A549 (cell line): ENCODE measurements around the gene SRPRA. TPM values are rescaled to one million over a fixed set of nuclear protein-coding genes. Genes with fewer than 3 reads are reported as not detected.
A peak's percentile ranks its signal among the peaks of the same experiment; 100 is the strongest.

Experiments
- ATAC-seq, 2 experiments: fragments of 200-7000 bp in 1 of 2; fragments of >200 bp in 1 of 2; cut with Nextera tagmentation in 1 of 2; cut with Tn5 transposase in 1 of 2; 3 replicates each; pipeline versions ENCODE4 v1.8.0 to v1.9.1; 2018 to 2020; ENCODE audit warnings: mild to moderate bottlenecking in 1 of 2, moderate library complexity in 1 of 2
- CTCF ChIA-PET: fragments of 300-600 bp; sonication (Branson Sonifier 250); formaldehyde crosslinking; extraction: SDS; loops from one replicate; lab custom pipeline; 2021; ENCODE audit warnings: antibody characterized with exemption, inconsistent platforms; lab: Yijun Ruan, JAX
- POLR2A ChIA-PET: fragments of 350-600 bp; formaldehyde crosslinking; extraction: SDS; loops from one replicate; lab custom pipeline; 2021; ENCODE audit warnings: antibody characterized with exemption, inconsistent platforms; lab: Yijun Ruan, JAX
- DNase-seq, 2 experiments: peaks; one replicate each; pipeline versions ENCODE4 v3.0.0 to v3.0.0-alpha.2; 2011 to 2016; ENCODE audit warnings: low read depth in 1 of 2, low spot score in 1 of 2
- FAIRE-seq: peaks from 2 replicates; lab custom pipeline; 2011; peaks lifted over from hg19 to GRCh38; lab: Jason Lieb, UNC
- H3K27ac ChIP-seq, 2 experiments: fragments of >200 bp; sonication (Bioruptor Twin); formaldehyde crosslinking; 3 replicates each; pipeline ENCODE4 v1.5.1; 2016 to 2017
- H3K4me1 ChIP-seq: fragments of >200 bp; sonication (Bioruptor Twin); formaldehyde crosslinking; 3 replicates; pipeline ENCODE4 v1.6.1; 2016
- H3K4me2 ChIP-seq: fragments of >200 bp; sonication (Bioruptor Twin); formaldehyde crosslinking; 3 replicates; pipeline ENCODE4 v1.6.1; 2016
- H3K4me3 ChIP-seq: fragments of >200 bp; sonication (Bioruptor Twin); formaldehyde crosslinking; 3 replicates; pipeline ENCODE4 v1.5.1; 2016
- H3K9me3 ChIP-seq: fragments of >200 bp; sonication (Bioruptor Twin); formaldehyde crosslinking; 3 replicates; pipeline ENCODE4 v1.6.1; 2016
- CBX8 ChIP-seq: fragments of 200-600 bp; sonication (generic); IDR thresholded peaks from 2 replicates; pipeline ENCODE4 v1.6.1; 2016
- CEBPB ChIP-seq, 2 experiments: fragments of >200 bp in 1 of 2; sonication (Bioruptor Twin) in 1 of 2; formaldehyde crosslinking in 1 of 2; IDR thresholded peaks; 2 replicates each; pipeline ENCODE4 v1.6.1; 2012 to 2016
- CHD2 ChIP-seq: fragments of 150-350 bp; IDR thresholded peaks from 2 replicates; pipeline ENCODE4 v1.6.1; 2014; ENCODE audit warnings: low read length; ENCODE audit not compliant: partially characterized antibody
- CHD4 ChIP-seq: fragments of 200-600 bp; sonication (generic); IDR thresholded peaks from 2 replicates; pipeline ENCODE4 v1.6.1; 2016; ENCODE audit warnings: antibody characterized with exemption, mild to moderate bottlenecking, borderline replicate concordance
- EHF ChIP-seq: fragments of 250-450 bp; sonication (Bioruptor Pico); IDR thresholded peaks from 2 replicates; pipeline ENCODE4 v1.5.0; 2020; ENCODE audit warnings: mild to moderate bottlenecking
- ESRRA ChIP-seq: fragments of 150-350 bp; IDR thresholded peaks from 2 replicates; pipeline ENCODE4 v1.6.1; 2014; ENCODE audit warnings: mild to moderate bottlenecking, low read length, borderline replicate concordance
- FOSB ChIP-seq: fragments of 250-450 bp; sonication (Bioruptor Pico); IDR thresholded peaks from 2 replicates; pipeline ENCODE4 v1.5.0; 2020; ENCODE audit warnings: mild to moderate bottlenecking, moderate library complexity
- FOSL2 ChIP-seq, 2 experiments: fragments of 450-650 bp in 1 of 2; fragments of >200 bp in 1 of 2; sonication (Bioruptor Twin) in 1 of 2; formaldehyde crosslinking; IDR thresholded peaks; 2 replicates each; pipeline versions ENCODE4 v1.5.0 to v1.6.1; 2016 to 2020; ENCODE audit warnings: mild to moderate bottlenecking in 1 of 2, moderate library complexity in 1 of 2
- HDAC2 ChIP-seq: fragments of 200-600 bp; sonication (generic); IDR thresholded peaks from 2 replicates; pipeline ENCODE4 v1.6.1; 2016
- HOXA7 ChIP-seq: fragments of 250-450 bp; sonication (Bioruptor Pico); IDR thresholded peaks from 2 replicates; pipeline ENCODE4 v1.5.0; 2020; ENCODE audit warnings: mild to moderate bottlenecking, moderate library complexity
- JUN ChIP-seq, 2 experiments: fragments of >200 bp; sonication (Bioruptor Twin); formaldehyde crosslinking; IDR thresholded peaks; 2 replicates in 1 of 2; 3 replicates in 1 of 2; pipeline ENCODE4 v1.6.1; 2016 to 2017
- JUNB ChIP-seq: fragments of >200 bp; sonication (Bioruptor Twin); formaldehyde crosslinking; IDR thresholded peaks from 2 replicates; pipeline ENCODE4 v1.6.1; 2016
- KDM5A ChIP-seq: fragments of 200-600 bp; sonication (generic); IDR thresholded peaks from 2 replicates; pipeline ENCODE4 v1.6.1; 2016; ENCODE audit warnings: antibody characterized with exemption, mild to moderate bottlenecking
- MYC ChIP-seq: IDR thresholded peaks from 2 replicates; pipeline ENCODE4 v1.6.1; 2012; ENCODE audit warnings: mild to moderate bottlenecking, inconsistent platforms, low read length, improper control_type of control experiment, borderline replicate concordance
- RARB ChIP-seq: fragments of 250-450 bp; sonication (Bioruptor Pico); IDR thresholded peaks from 2 replicates; pipeline ENCODE4 v1.8.0; 2021; ENCODE audit warnings: mild to moderate bottlenecking, moderate library complexity
- TFCP2L1 ChIP-seq: fragments of 250-450 bp; sonication (Bioruptor Pico); IDR thresholded peaks from 2 replicates; pipeline ENCODE4 v1.5.0; 2021; ENCODE audit warnings: mild to moderate bottlenecking
- ZC3H11A ChIP-seq: fragments of 450-650 bp; IDR thresholded peaks from 2 replicates; pipeline ENCODE4 v1.6.1; 2014; ENCODE audit warnings: antibody characterized with exemption, mild to moderate bottlenecking
- ZFP36 ChIP-seq: fragments of 450-650 bp; IDR thresholded peaks from 2 replicates; pipeline ENCODE4 v1.6.1; 2014; ENCODE audit warnings: borderline replicate concordance; ENCODE audit not compliant: partially characterized antibody
- ZNF302 ChIP-seq: fragments of 250-450 bp; sonication (Bioruptor Pico); IDR thresholded peaks from 2 replicates; pipeline ENCODE4 v1.9.0; 2021; ENCODE audit warnings: inconsistent platforms, mild to moderate bottlenecking, moderate library complexity
- WGBS: methylation state at CpG from one replicate; pipeline ENCODE4 v1.1.6; 2017; ENCODE audit errors: missing lambda C conversion rate; 5-methylcytosine and 5-hydroxymethylcytosine counted together
- polyA plus RNA-seq, 4 experiments: library from polyadenylated mRNA; depleted of rRNA in 3 of 4; stranded (reverse); fragments of >200 nt; fragmentation: RNase III in 1 of 4; extraction: RNeasy Plus Mini Kit Qiagen cat#74134 plus additional on column Dnase treatment in 1 of 4; gene quantifications; 2 replicates in 3 of 4; 3 replicates in 1 of 4; pipeline ENCODE4 v1.2.3, GENCODE V29; 2011 to 2017
- TF ChIP-seq, protein P1 (sequence below): IDR thresholded peaks from 2 replicates; pipeline ENCODE4 v1.6.1; 2012
- TF ChIP-seq, protein P2 (sequence below): fragments of >200 bp; sonication (Bioruptor Twin); formaldehyde crosslinking; IDR thresholded peaks from 2 replicates; pipeline ENCODE4 v1.6.1; 2016
- TF ChIP-seq, protein P3 (sequence below): IDR thresholded peaks from 2 replicates; pipeline ENCODE4 v1.6.1; 2012

Gene SRPRA
- polyA plus RNA-seq, 2 of the 4 experiments (the other 2 are of a cell fraction), result 45.1 to 92.2 TPM

DNA sequence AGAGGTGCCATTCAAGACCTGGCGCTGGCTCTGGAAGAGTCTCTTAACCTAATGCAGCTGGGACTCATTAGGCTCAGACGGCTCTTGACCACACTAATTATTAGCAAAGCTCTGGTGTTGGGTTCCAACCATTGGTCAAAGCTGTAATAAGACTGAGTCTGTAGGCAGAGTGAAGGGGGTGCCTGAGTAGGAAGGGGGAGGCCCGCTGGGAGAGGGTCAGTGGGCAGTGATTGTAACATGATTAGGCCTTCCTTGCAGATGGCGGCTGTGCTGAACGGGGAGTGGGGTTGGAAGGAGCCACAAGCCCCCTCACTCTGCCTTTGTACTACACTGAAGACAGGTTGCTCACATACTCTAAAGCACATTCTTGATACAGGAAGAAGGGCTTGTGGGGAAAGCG, 5.2 kb downstream of the SRPRA start (continued):
- no peak for TF ChIP-seq FOSB (CRISPR knock-in tag)
- TF ChIP-seq, all 56 proteins: peak for 0

DNA sequence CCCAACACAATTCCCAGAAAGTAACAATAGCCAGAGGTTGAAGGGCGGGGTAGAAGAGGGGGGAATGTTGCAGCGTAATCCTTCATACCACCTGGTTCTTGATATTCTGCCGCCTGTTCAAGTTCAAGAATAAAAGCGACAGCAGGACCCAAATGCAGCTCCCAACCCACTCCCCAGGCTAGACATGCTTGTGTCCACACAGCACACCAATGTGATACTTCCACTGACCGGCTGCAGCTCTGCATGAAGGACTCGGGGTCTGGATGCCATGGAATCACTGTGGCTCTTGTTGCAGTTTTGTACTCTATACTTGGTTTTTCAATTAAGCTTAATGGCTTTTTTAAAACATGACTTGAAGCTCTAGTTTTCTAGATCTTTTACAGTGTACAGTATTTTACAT, 6.5 kb downstream of the SRPRA start:
- FAIRE-seq, result no peak
- TF ChIP-seq MYC, result no peak
- TF ChIP-seq, protein P1, sequence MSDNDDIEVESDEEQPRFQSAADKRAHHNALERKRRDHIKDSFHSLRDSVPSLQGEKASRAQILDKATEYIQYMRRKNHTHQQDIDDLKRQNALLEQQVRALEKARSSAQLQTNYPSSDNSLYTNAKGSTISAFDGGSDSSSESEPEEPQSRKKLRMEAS, result no peak
- TF ChIP-seq, protein P2, sequence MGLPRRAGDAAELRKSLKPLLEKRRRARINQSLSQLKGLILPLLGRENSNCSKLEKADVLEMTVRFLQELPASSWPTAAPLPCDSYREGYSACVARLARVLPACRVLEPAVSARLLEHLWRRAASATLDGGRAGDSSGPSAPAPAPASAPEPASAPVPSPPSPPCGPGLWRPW, result no peak
- TF ChIP-seq ESRRA, result no peak
- TF ChIP-seq, protein P3, sequence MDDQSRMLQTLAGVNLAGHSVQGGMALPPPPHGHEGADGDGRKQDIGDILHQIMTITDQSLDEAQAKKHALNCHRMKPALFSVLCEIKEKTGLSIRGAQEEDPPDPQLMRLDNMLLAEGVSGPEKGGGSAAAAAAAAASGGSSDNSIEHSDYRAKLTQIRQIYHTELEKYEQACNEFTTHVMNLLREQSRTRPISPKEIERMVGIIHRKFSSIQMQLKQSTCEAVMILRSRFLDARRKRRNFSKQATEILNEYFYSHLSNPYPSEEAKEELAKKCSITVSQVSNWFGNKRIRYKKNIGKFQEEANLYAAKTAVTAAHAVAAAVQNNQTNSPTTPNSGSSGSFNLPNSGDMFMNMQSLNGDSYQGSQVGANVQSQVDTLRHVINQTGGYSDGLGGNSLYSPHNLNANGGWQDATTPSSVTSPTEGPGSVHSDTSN, result no peak
- no peak for TF ChIP-seq HOXA7 (CRISPR knock-in tag)
- DNase-seq, result no peak

DNA sequence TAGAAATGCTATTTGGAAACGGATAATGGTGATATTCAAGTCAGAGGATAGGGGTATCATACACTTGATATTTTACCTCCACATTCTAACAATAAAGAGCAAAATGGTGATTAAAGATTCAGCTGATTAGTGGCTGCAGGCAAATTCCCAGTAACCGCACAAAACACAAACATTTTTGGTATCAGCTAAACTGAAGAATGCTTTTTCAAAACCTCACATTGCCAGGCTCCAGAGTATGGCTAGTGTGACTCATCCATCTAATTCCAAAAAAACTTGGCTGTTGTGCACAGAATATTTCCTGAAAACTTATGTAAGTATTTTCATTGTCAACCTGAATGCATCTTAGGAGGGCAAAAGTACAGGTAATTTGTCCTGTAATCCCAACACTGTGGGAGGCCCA, 10.9 kb downstream of the SRPRA start:
- ATAC-seq (no peak), DNase-seq (no peak), FAIRE-seq (no peak)
- POLR2A ChIA-PET, result no interaction called here
- CTCF ChIA-PET, result no interaction called here
- no peak overlapping the region for H3K4me3 ChIP-seq
- no peak overlapping the region for H3K4me2 ChIP-seq
- H3K4me1 ChIP-seq, result no peaks in the 10 kb centered on the region
- 92% methylated on average over 2 of the region's 2 CpGs for WGBS
- H3K27ac ChIP-seq, result no peak overlapping the region
- TF ChIP-seq CHD2 (no peak), EHF (CRISPR knock-in tag) (no peak), ZFP36 (no peak), ZC3H11A (no peak), ZNF302 (no peak), KDM5A (no peak), FOSL2 (IDR thresholded peaks at IDR 0.05) (no peak), FOSL2 (CRISPR knock-in tag; IDR thresholded peaks at IDR 0.05) (no peak), TFCP2L1 (CRISPR knock-in tag) (no peak), RARB (CRISPR knock-in tag) (no peak), HOXA7 (CRISPR knock-in tag) (no peak), CBX8 (no peak), JUNB (no peak)
- TF ChIP-seq, protein P1, result no peak
- TF ChIP-seq, all 56 proteins: peak for 0
- no peaks in the 10 kb centered on the region for H3K9me3 ChIP-seq

More for the DNA sequence above, 6.5 kb downstream of the SRPRA start:
- Histone ChIP-seq H3K27ac (no peak overlapping the region), H3K4me2 (no peak overlapping the region), H3K4me1 (peaks cover under 1% of the 10 kb centered on the region; the same call in 1 of the 3 replicates), H3K4me3 (no peak overlapping the region), H3K9me3 (no peaks in the 10 kb centered on the region)
- CTCF ChIA-PET, result interaction anchor here (1.0 kb wide), 1 partner anchor 12 kb away, joined by 5 read pairs; no protein-coding TSS in a partner anchor
- WGBS, result 96% methylated on average over 6 of the region's 6 CpGs
- POLR2A ChIA-PET, result no interaction called here
- no peak for ATAC-seq

DNA sequence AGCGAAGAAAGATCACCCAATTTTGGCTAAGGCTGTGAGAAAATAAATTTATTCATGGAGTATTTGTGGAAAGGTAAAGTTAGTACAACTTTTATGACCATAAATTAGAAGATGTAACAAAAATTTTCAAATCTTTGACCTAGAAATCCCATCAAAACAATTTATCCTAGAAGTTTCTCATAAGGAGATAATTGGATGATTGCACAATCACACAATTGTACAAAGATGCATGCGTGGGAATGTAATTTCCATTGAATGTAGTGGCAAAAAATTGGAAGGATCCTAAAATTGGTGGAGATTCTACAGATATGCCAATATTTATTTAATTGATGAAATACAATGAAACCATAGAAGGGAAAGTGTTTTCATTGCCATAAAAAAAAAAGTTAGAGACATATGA, 11.6 kb downstream of the SRPRA start:
- Histone ChIP-seq H3K4me1 (no peaks in the 10 kb centered on the region), H3K4me2 (no peak overlapping the region), H3K9me3 (no peaks in the 10 kb centered on the region), H3K4me3 (no peak overlapping the region), H3K27ac (no peak overlapping the region)
- ATAC-seq, result no peak
- 92% methylated on average over 2 of the region's 2 CpGs for WGBS
- no peak for FAIRE-seq
- TF ChIP-seq CEBPB (IDR thresholded peaks at IDR 0.05) (peak in 1 of 2 experiments; percentile 53; a peak in 3 of 4 replicates), JUN (IDR thresholded peaks at IDR 0.05) (no peak), JUNB (no peak), HDAC2 (no peak), CHD4 (no peak)
- POLR2A ChIA-PET, result no interaction called here
- no peak for DNase-seq
- CTCF ChIA-PET, result no interaction called here
